GM18520 (cell line): ENCODE measurements around the gene MIPEP.
A peak's percentile ranks its signal among the peaks of the same experiment; 100 is the strongest.
"Not testable (repeated sequence)": the region's sequence is repeated elsewhere in the genome, so short reads cannot be mapped to it uniquely, and the experiment has no call there.

Source experiments
- ATAC-seq: cut with Tn5 transposase; IDR thresholded peaks from one replicate; pipeline ENCODE4 v1.9.1; 2021; ENCODE audit not compliant: unreplicated experiment

The MIPEP gene

GRCh38 chr13:23778002-23778652, 111.1 kb downstream of the MIPEP start:
- no peak for ATAC-seq

GRCh38 chr13:23777575-23777870, 111.7 kb downstream of the MIPEP start:
- ATAC-seq: peak; percentile 5

GRCh38 chr13:23776698-23777574, 112.3 kb downstream of the MIPEP start:
- ATAC-seq: peak; percentile 94

GRCh38 chr13:23772717-23773116, 116.5 kb downstream of the MIPEP start:
- no peak for ATAC-seq

- ATAC-seq: no peak
Observed at GRCh38 chr13:23771956-23772355, 117.2 kb downstream of the MIPEP start.

- ATAC-seq: peak; percentile 89
Observed at GRCh38 chr13:23771552-23771951, 117.6 kb downstream of the MIPEP start.

GRCh38 chr13:23770973-23771372, 118.2 kb downstream of the MIPEP start:
- no peak for ATAC-seq

- no peak for ATAC-seq
Observed at GRCh38 chr13:23770428-23770827, 118.8 kb downstream of the MIPEP start.

GRCh38 chr13:23769401-23769800, 119.8 kb downstream of the MIPEP start:
- no peak for ATAC-seq

- ATAC-seq: no peak
Observed at GRCh38 chr13:23767838-23768237, 121.4 kb downstream of the MIPEP start.

- ATAC-seq: no peak
Observed at GRCh38 chr13:23766939-23767338, 122.3 kb downstream of the MIPEP start.

GRCh38 chr13:23766283-23766682, 122.9 kb downstream of the MIPEP start:
- ATAC-seq: no peak

GRCh38 chr13:23765531-23765930, 123.7 kb downstream of the MIPEP start:
- no peak for ATAC-seq

GRCh38 chr13:23763318-23763717, 125.9 kb downstream of the MIPEP start:
- no peak for ATAC-seq

- not testable (repeated sequence) for ATAC-seq
Observed at GRCh38 chr13:23761760-23762159, 127.4 kb downstream of the MIPEP start.

- ATAC-seq: no peak
Observed at GRCh38 chr13:23760000-23760399, 129.2 kb downstream of the MIPEP start.

GRCh38 chr13:23758798-23759527, 130.2 kb downstream of the MIPEP start:
- ATAC-seq: no peak

- no peak for ATAC-seq
Observed at GRCh38 chr13:23754997-23755396, 134.2 kb downstream of the MIPEP start.

GRCh38 chr13:23754506-23754905, 134.7 kb downstream of the MIPEP start:
- ATAC-seq: no peak

GRCh38 chr13:23753458-23753857, 135.7 kb downstream of the MIPEP start:
- ATAC-seq: no peak

GRCh38 chr13:23752111-23753001, 136.8 kb downstream of the MIPEP start:
- ATAC-seq: peak; percentile 77
